NT2/D1 (cell line): Measurements from ENCODE around the gene GLIS1.

Experiments
- SUZ12 ChIP-seq: IDR thresholded peaks from 2 replicates; pipeline ENCODE4 v1.6.1; 2011; ENCODE audit not compliant: insufficient read length, insufficient read depth; ENCODE audit errors: extremely low read depth
- YY1 ChIP-seq: IDR thresholded peaks from 2 replicates; pipeline ENCODE4 v1.6.1; 2011; ENCODE audit not compliant: insufficient read length, insufficient read depth
- ZNF274 ChIP-seq: IDR thresholded peaks from 2 replicates; pipeline ENCODE4 v1.6.1; 2011; ENCODE audit warnings: mild to moderate bottlenecking, low read depth, low read length

DNA sequence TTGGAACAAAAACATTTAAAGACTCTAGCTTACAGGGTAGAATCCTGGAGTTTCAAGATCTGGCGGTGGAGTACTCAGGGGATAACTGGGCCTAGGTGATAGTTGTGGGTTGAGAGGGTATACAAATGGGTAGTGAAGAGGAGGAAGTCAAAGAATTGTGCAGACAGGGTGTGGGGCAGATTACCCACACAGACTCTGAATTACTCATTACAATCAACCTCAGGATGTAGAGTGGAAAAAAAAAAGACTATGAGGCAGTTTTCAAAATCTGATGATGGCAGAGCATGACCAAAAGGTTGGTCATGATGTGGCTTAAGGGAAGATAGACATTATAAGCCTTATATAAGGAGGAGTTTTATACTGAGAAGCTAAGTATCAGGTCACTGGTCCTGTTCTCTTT, 44.1 kb upstream of the GLIS1 start:
- TF ChIP-seq YY1 (no peak), ZNF274 (no peak), SUZ12 (no peak)
